ENCODE results near the gene TRIM58.

TRIM58 gene

GRCh38 chr1:247857069-247857984 lies at the start of gene TRIM58:
Gene TRIM58 (plus strand): TSS chr1:247857187. CDS start chr1:247857247, 60 bp downstream.
- peak; percentile 17 for DNase-seq

- no peak for DNase-seq
Measured at GRCh38 chr1:247812637-247813036, 44.4 kb upstream of the TRIM58 start.

- no peak for DNase-seq
Measured at GRCh38 chr1:247822060-247822459, 34.9 kb upstream of the TRIM58 start.

- no peak for DNase-seq
Measured at GRCh38 chr1:247824023-247824422, 33.0 kb upstream of the TRIM58 start, which contains the start of gene OR14A16. Gene OR14A16 (minus strand): TSS chr1:247824119. CDS start chr1:247815729, 8,390 bp downstream.

GRCh38 chr1:247825362-247825761 lies 31.6 kb upstream of the TRIM58 start:
- DNase-seq = no peak

- DNase-seq = no peak
Measured at GRCh38 chr1:247829656-247830055, 27.3 kb upstream of the TRIM58 start.

- no peak for DNase-seq
Measured at GRCh38 chr1:247833601-247834000, 23.4 kb upstream of the TRIM58 start.

- no peak for DNase-seq
Measured at GRCh38 chr1:247840818-247841217, 16.2 kb upstream of the TRIM58 start.

- DNase-seq = no peak
Measured at GRCh38 chr1:247841796-247842195, 15.2 kb upstream of the TRIM58 start, which contains the start of gene OR11L1. Gene OR11L1 (minus strand): TSS chr1:247841896. CDS start chr1:247841896, 0 bp downstream.

GRCh38 chr1:247843411-247843810 lies 13.6 kb upstream of the TRIM58 start:
- DNase-seq = no peak

- DNase-seq = no peak
Measured at GRCh38 chr1:247845011-247845692, 11.8 kb upstream of the TRIM58 start.

GRCh38 chr1:247845693-247846017 lies 11.3 kb upstream of the TRIM58 start:
- DNase-seq = no peak

GRCh38 chr1:247848346-247848745 lies 8.6 kb upstream of the TRIM58 start:
- no peak for DNase-seq

GRCh38 chr1:247849616-247850015 lies 7.4 kb upstream of the TRIM58 start:
- no peak for DNase-seq

GRCh38 chr1:247854899-247855545 lies 2.0 kb upstream of the TRIM58 start:
- DNase-seq = no peak

GRCh38 chr1:247855911-247856310 lies 1.1 kb upstream of the TRIM58 start:
- DNase-seq = no peak

GRCh38 chr1:247857985-247858619 lies 1.1 kb downstream of the TRIM58 start:
- DNase-seq = no peak

GRCh38 chr1:247862756-247863155 lies 5.8 kb downstream of the TRIM58 start:
- no peak for DNase-seq

GRCh38 chr1:247864644-247865043 lies 7.7 kb downstream of the TRIM58 start:
- DNase-seq = no peak

- DNase-seq = no peak
Measured at GRCh38 chr1:247865416-247865815, 8.4 kb downstream of the TRIM58 start.

GRCh38 chr1:247883346-247883745 lies 26.4 kb downstream of the TRIM58 start:
- DNase-seq = no peak

GRCh38 chr1:247884797-247885413 lies 27.9 kb downstream of the TRIM58 start:
- DNase-seq = no peak

All from stimulated activated CD4-positive, alpha-beta T cell treated with anti-CD3 and anti-CD28 coated beads, Interleukin-1b, Interleukin-23, amount 100 ng/mL, for 48 hours (primary cell).